Measurements from ENCODE around the gene TMEM43. TPM values are rescaled to one million over a fixed set of nuclear protein-coding genes. Genes with fewer than 3 reads are reported as not detected.
"Not testable (repeated sequence)": the region's sequence is repeated elsewhere in the genome, so short reads cannot be mapped to it uniquely, and the experiment has no call there.

TMEM43 gene
- total RNA-seq, 6 experiments from 2014 or later, result 9.3 to 16.8 (median 14.6) TPM

- no peak overlapping the region for H3K27ac ChIP-seq
- H3K36me3 ChIP-seq, result no peaks in the 10 kb centered on the region
- H3K4me1 ChIP-seq, result no peaks in the 10 kb centered on the region
- no peaks in the 10 kb centered on the region for H3K9me3 ChIP-seq
- WGBS (ENCODE audit: insufficient coverage, low coverage, low lambda C conversion rate, missing lambda C conversion rate), result 97% methylated on average over 2 of the region's 2 CpGs
- DNase-seq (no peak), ATAC-seq (no peak)
- H3K27me3 ChIP-seq, result no peaks in the 10 kb centered on the region
- no peak overlapping the region for H3K4me3 ChIP-seq
- intact Hi-C loops (cut with DNase I), result no loop called here
- TF ChIP-seq CTCF (IDR thresholded peaks at IDR 0.05) (no peak), POLR2A (IDR thresholded peaks at IDR 0.05) (no peak)
These were observed 32.4 kb upstream of the TMEM43 start for GRCh38 chr3:14092464-14092863.

- no peak overlapping the region for H3K27ac ChIP-seq
- H3K4me3 ChIP-seq, result no peak overlapping the region
- H3K9me3 ChIP-seq, result peaks cover 0 to 4% (median 0%) of the 10 kb centered on the region in 4 donors
- no peaks in the 10 kb centered on the region for H3K36me3 ChIP-seq
- DNase-seq (no peak), ATAC-seq (no peak)
- TF ChIP-seq CTCF (IDR thresholded peaks at IDR 0.05), result no peak
- no peak for TF ChIP-seq POLR2A (IDR thresholded peaks at IDR 0.05)
- H3K27me3 ChIP-seq, result no peaks in the 10 kb centered on the region
- intact Hi-C loops (cut with DNase I), result no loop called here
- no peaks in the 10 kb centered on the region for H3K4me1 ChIP-seq
These were observed 31.0 kb upstream of the TMEM43 start for GRCh38 chr3:14093831-14094230.

GRCh38 chr3:14096742-14097141, 28.1 kb upstream of the TMEM43 start:
- WGBS (ENCODE audit: insufficient coverage, low coverage, low lambda C conversion rate, missing lambda C conversion rate), result 93% methylated on average over 2 of the region's 3 CpGs
- DNase-seq, result no peak
- no peak for ATAC-seq
- TF ChIP-seq CTCF (IDR thresholded peaks at IDR 0.05) (no peak), POLR2A (IDR thresholded peaks at IDR 0.05) (no peak)
- Histone ChIP-seq H3K4me1 (no peaks in the 10 kb centered on the region), H3K4me3 (no peak overlapping the region), H3K36me3 (no peaks in the 10 kb centered on the region), H3K27ac (no peak overlapping the region), H3K9me3 (peaks cover 0 to 4% (median 0%) of the 10 kb centered on the region in 4 donors), H3K27me3 (no peaks in the 10 kb centered on the region)
- intact Hi-C loops (cut with DNase I), result no loop called here

- TF ChIP-seq CTCF (IDR thresholded peaks at IDR 0.05) (no peak), POLR2A (IDR thresholded peaks at IDR 0.05) (no peak)
- intact Hi-C loops (cut with DNase I), result no loop called here
- H3K9me3 ChIP-seq, result peaks cover 0 to 4% (median 0%) of the 10 kb centered on the region in 4 donors
- ATAC-seq (no peak), DNase-seq (no peak)
- H3K27ac ChIP-seq, result no peak overlapping the region
- 75% methylated on average over 5 of the region's 5 CpGs for WGBS (ENCODE audit: insufficient coverage, low coverage, low lambda C conversion rate, missing lambda C conversion rate)
- no peaks in the 10 kb centered on the region for H3K4me1 ChIP-seq
- no peaks in the 10 kb centered on the region for H3K27me3 ChIP-seq
- H3K4me3 ChIP-seq, result no peak overlapping the region
- H3K36me3 ChIP-seq, result no peaks in the 10 kb centered on the region
These were observed 27.0 kb upstream of the TMEM43 start for GRCh38 chr3:14097616-14098391.

- Histone ChIP-seq H3K36me3 (peaks cover 0 to 15% (median 0%) of the 10 kb centered on the region in 4 donors), H3K4me1 (peaks cover 0 to 14% (median 2%) of the 10 kb centered on the region in 4 donors)
- ATAC-seq; intact Hi-C loops (cut with DNase I); H3K4me3 ChIP-seq; H3K9me3 ChIP-seq; H3K27me3 ChIP-seq; DNase-seq; H3K27ac ChIP-seq: not testable (repeated sequence)
- 100% methylated on average over 3 of the region's 5 CpGs for WGBS (ENCODE audit: insufficient coverage, low coverage, low lambda C conversion rate, missing lambda C conversion rate)
These were observed 15.0 kb upstream of the TMEM43 start for GRCh38 chr3:14109821-14110220.
